ENCODE data around the gene C16orf46.
"Not testable (repeated sequence)": the region's sequence is repeated elsewhere in the genome, so short reads cannot be mapped to it uniquely, and the experiment has no call there.

The C16orf46 gene

GRCh38 chr16:81077076-81077940 is at the start of gene C16orf46:
Gene C16orf46, minus strand, starts transcription at chr16:81077238. Its CDS starts 13,283 bp downstream, at chr16:81063955.
- peak; percentile 92 to 95 (median 95) for DNase-seq (ENCODE audit: low read depth in 3 of 3)

DNA sequence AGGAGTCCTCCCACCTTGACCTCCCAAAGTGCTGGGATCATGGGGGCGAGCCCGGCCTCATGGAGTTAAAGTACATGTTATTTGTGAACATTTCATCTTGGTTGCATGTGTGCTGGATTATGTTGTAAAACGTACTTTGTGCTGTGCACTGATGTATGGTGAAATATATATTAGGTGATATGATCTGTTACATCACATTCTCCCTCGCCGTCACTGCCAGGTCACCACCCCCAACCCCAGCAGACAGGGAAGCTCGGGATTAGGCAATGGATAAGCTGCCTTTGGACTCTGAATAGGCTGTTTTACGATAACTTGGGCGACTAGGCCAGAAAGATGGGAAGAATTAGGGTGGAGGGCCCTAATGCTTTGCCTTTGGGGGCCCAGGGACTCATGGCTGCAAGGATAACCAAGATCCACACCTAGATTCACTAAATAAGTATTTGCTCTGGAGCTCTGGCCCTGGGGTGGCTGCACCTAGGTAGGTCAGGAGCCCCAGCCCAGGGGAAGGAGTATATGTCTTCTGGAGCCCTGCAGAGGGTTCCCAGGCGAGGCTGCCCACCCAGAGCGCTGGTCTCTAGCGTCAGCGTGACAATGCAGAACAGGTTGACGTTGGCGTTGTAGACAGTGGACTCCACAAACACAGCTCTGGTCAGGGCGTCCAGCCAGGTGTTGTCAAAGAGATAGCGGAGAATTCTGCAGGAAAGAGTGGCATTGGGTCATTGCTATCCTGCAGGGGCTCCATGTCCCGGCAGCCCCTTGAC is 46.2 kb upstream of the C16orf46 start:
- DNase-seq (ENCODE audit: low read depth in 3 of 3), result no peak

GRCh38 chr16:81121474-81121990 is 44.5 kb upstream of the C16orf46 start:
- DNase-seq (ENCODE audit: low read depth in 3 of 3), result no peak

DNA sequence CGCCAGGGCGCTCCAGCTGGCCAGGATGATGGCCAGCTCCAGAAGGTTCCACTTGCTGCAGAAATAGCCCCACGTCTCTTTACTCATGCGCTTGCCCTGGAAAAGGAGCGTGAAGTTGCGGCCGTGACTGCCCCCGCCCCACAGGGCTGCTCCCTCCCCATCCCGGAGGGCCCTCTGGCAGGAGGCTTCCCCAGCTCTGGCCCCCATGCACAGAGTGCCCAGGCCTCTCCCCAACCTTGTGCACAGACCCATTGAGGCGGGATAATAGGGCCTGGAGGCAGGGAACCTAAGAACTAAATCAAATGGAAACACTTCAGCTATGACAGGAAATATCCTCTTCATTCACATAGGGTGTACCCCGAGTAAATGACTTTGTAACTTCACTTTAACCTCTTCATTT is 40.4 kb upstream of the C16orf46 start:
- no peak for DNase-seq (ENCODE audit: low read depth in 3 of 3)

- no peak for DNase-seq (ENCODE audit: low read depth in 3 of 3)
These were observed 39.2 kb upstream of the C16orf46 start for GRCh38 chr16:81116285-81116684.

DNA sequence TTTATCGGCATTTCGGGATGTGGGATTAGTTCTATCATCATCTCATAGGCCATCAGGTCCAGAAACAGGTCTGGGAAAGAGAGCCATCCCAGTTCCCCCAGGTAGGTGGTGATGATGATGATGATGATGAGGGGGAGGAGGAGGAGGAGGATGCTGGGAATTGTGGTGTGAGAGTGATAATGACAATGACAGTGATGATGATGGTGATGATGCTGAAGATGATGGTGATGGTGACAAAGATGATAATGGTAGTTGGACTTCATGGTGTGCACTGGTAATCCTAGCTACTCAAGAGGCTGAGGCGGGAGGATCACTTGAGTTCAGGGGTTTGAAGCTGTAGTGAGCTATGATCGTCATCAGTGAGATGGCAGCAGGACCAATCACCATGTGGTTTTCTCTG is 35.4 kb upstream of the C16orf46 start:
- DNase-seq (ENCODE audit: low read depth in 3 of 3), result no peak

- DNase-seq (ENCODE audit: low read depth in 3 of 3), result not testable (repeated sequence)
These were observed 32.2 kb upstream of the C16orf46 start for GRCh38 chr16:81109274-81109673.

DNA sequence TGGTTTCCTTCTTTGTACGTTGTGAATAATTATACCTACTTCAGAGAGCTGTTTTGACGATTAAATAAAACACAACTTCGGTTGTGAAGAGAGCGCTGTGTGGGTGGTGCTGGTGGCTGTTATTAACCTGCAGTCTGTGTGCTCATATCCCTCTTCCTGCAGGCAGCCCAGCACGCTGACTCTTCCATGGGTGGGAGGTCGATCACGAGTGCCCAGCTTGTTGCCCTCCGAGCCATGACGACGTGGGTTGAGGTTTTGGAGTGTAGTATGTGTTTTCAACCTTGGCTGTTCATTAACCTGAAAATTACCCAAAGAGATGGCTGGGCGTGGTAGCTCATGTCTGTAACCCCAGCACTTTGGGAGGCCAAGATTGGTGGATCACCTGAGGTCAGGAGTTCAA is 30.5 kb upstream of the C16orf46 start:
- no peak for DNase-seq (ENCODE audit: low read depth in 3 of 3)

DNA sequence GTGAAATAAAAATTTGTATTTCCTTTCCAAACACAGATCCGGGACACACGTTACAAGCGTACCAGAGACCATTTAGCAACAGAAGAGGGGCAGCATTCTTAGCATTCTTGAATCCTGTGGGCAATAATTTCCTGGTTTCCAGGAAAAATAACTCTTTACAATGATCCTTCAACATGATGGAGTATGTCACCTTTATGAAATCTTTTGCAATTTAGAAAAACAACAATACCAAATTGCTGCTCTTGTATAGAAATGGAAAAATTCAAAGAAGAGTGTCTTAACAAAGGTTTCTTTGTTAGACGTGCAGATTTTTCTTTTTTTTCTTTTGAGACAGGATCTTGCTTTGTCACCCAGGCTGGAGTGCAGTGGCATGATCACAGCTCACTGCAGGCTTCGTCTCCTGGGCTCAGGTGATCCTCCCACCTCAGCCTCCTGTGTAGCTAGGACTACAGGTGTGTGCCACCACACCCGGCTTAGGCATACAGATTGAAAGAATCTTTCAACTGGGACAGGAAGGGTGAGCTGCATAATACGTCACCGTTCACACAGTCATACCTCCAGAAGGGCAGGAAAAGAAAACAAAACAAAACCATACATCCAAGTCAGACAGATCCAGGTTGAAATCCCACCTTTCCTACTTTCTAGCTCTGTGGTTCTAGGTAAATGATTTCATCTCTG is 29.9 kb upstream of the C16orf46 start:
- DNase-seq (ENCODE audit: low read depth in 3 of 3), result no peak

- no peak for DNase-seq (ENCODE audit: low read depth in 3 of 3)
These were observed 28.9 kb upstream of the C16orf46 start for GRCh38 chr16:81105946-81106345.

- no peak for DNase-seq (ENCODE audit: low read depth in 3 of 3)
These were observed 24.7 kb upstream of the C16orf46 start for GRCh38 chr16:81101702-81102101.

DNA sequence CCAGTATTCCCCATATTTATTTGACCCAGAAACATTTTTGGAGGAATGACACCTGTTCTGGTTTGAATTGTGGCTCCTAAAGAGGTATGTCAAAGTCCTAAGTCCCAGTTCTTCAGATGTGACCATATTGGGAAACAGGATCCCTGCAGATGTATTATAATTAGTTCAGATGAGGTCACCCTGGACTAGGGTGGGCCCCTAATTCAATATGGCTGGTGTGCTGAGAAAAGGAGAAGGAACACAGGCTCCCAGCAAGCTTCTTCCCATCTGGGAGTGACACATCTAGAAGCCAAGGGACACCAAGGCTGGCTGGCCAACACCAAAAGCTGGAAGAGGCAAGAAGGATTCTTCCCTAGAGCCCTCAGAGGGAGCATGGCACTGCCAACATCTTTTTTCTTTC is 22.9 kb upstream of the C16orf46 start:
- no peak for DNase-seq (ENCODE audit: low read depth in 3 of 3)

GRCh38 chr16:81097230-81097629 is 20.2 kb upstream of the C16orf46 start:
- no peak for DNase-seq (ENCODE audit: low read depth in 3 of 3)

DNA sequence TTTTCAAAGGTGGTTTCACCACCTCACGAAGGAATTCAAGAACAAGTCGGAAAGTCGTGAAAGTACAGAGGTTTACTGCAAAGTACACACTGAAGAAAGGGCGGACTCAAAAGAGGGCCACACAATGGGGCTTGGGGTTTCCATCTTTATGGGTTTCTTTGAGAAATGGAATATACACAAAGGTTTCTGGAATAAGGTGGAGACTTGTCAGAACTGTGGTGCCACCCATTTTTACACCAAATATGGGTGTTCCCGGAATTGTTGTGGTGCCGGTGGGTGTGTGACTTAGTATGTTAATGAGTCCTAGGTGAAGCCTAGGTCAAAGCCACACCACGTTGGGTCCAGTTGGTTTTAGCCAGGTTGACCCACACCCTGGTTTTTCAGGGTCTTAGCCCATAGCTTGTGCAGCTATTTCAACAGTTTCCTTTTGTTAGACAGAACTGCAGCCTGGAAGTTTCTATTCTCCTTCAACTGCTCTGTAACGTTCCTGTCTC is 19.7 kb upstream of the C16orf46 start:
- no peak for DNase-seq (ENCODE audit: low read depth in 3 of 3)

- DNase-seq (ENCODE audit: low read depth in 3 of 3), result peak; percentile 92 to 97 (median 94)
These were observed 19.1 kb upstream of the C16orf46 start, which contains the start of gene GCSH for GRCh38 chr16:81095953-81096714. Gene GCSH, minus strand, starts transcription at chr16:81096395. Its CDS starts 117 bp downstream, at chr16:81096278.

GRCh38 chr16:81095653-81095952 is 18.6 kb upstream of the C16orf46 start:
- no peak for DNase-seq (ENCODE audit: low read depth in 3 of 3)

GRCh38 chr16:81094771-81095251 is 17.8 kb upstream of the C16orf46 start:
- DNase-seq (ENCODE audit: low read depth in 3 of 3), result no peak

DNA sequence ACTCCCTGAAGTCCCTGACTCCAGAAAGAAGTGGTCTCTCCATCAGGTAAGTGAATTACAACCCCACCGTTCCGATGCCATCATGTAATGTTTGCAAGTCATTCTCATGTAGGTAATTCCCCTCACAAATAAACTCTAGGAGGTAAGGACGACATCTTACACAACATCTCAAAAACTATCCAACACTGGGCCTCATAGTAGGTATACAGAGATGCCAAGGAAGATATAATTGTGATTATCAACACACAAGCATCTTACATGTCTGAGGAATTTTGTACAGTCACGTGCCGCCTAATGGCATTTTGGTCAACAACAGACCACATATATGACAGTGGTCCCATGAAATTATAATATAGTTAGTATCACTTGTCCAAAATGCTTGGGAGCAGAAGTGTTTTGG is 11.8 kb upstream of the C16orf46 start:
- no peak for DNase-seq (ENCODE audit: low read depth in 3 of 3)

GRCh38 chr16:81081014-81081413 is 4.0 kb upstream of the C16orf46 start:
- DNase-seq (ENCODE audit: low read depth in 3 of 3), result no peak

- DNase-seq (ENCODE audit: low read depth in 3 of 3), result no peak
These were observed 3.2 kb upstream of the C16orf46 start for GRCh38 chr16:81080233-81080632.

DNA sequence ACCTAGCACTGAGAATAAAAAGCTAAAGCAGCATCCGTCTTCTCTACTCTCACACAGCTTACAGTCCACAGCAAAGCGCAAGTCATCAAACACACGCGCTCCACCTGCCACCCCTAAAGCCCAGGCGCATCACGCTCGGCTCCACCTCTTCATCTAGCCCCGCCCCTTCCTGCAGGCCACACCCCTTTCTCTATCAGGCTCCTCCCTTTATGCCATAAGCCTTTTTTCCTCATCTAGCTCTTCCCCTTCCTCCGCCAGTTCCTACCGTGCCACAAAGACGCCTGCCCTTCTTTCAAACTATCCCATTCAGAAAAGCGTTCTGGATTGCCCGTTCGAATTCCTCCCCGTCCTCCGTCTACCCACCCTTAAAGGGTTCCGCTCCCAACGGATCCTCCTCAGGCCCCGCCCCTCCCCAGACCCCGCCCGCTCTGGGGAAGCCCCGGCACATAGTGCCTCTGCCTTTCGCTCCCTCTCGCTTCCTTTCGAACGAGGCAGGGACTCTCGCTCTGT is 417 bp downstream of the C16orf46 start:
- peak; percentile 88 to 93 (median 92) for DNase-seq (ENCODE audit: low read depth in 3 of 3)

Data from stimulated activated CD4-positive, alpha-beta T cell treated with anti-CD3 and anti-CD28 coated beads, TNF-alpha, amount 100 ng/mL, for 4 hours (primary cell).